ENCODE data around the gene TPX2. TPM values are rescaled to one million over a fixed set of nuclear protein-coding genes. Genes with fewer than 3 reads are reported as not detected.

TPX2 gene
- polyA plus RNA-seq, 1 donor (not counting 4 experiments of a cell fraction or from before 2014, with no cell fraction given) = 31.5 TPM

GRCh38 chr20:31691646-31692275 is 47.3 kb upstream of the TPX2 start:
- H2AFZ ChIP-seq (ENCODE audit: control insufficient read depth, low read length) = no peak overlapping the region
- H4K20me1 ChIP-seq (ENCODE audit: control insufficient read depth, extremely low read depth, insufficient read depth, low read length) = no peaks in the 10 kb centered on the region
- no peak overlapping the region for H3K4me2 ChIP-seq (ENCODE audit: control insufficient read depth, extremely low read depth, insufficient read depth, low read depth, low read length)
- dilution Hi-C loops (cut with MboI; ENCODE audit: extremely low pct_ligation_motif_present, low sequenced_read_pairs) = no loop called here
- H3K27me3 ChIP-seq (ENCODE audit: control insufficient read depth, extremely low read depth, insufficient read depth, low read length) = no peaks in the 10 kb centered on the region
- H3K4me3 ChIP-seq (ENCODE audit: control insufficient read depth in 2 of 3, extremely low read depth in 1 of 3, insufficient read depth in 2 of 3, low read depth in 1 of 3, low read length in 3 of 3) = no peak overlapping the region
- H3K9ac ChIP-seq (ENCODE audit: control insufficient read depth, extremely low read depth, insufficient read depth, low read length) = no peak overlapping the region
- TF ChIP-seq CTCF (optimal IDR thresholded peaks at IDR 0.05 in 1 of 3, IDR thresholded peaks at IDR 0.05 in 1 of 3, conservative IDR thresholded peaks at IDR 0.05 in 1 of 3; ENCODE audit: extremely low read depth in 1 of 3, insufficient read depth in 2 of 3, low read length in 3 of 3) = no peak
- TF ChIP-seq EZH2 (IDR thresholded peaks at IDR 0.05; ENCODE audit: low read length) = no peak
- peaks cover 90% of the 10 kb centered on the region for H3K79me2 ChIP-seq (ENCODE audit: control insufficient read depth, insufficient read depth, low read length)
- H3K27ac ChIP-seq (ENCODE audit: control insufficient read depth, insufficient read depth, low read length) = no peak overlapping the region
- H3K36me3 ChIP-seq (ENCODE audit: control insufficient read depth in 2 of 2, extremely low read depth in 1 of 2, insufficient read depth in 2 of 2, low read length in 2 of 2) = peaks cover 13 to 38% of the 10 kb centered on the region in 2 experiments
- peaks cover 24% of the 10 kb centered on the region for H3K4me1 ChIP-seq (ENCODE audit: control insufficient read depth, extremely low read depth, insufficient read depth, low read length)
- DNase-seq (ENCODE audit: low read depth, low spot score) (no peak), FAIRE-seq (no peak)
- peaks cover 2% of the 10 kb centered on the region for H3K9me1 ChIP-seq (ENCODE audit: control insufficient read depth, extremely low read depth, insufficient read depth, low read length)
- no peaks in the 10 kb centered on the region for H3K9me3 ChIP-seq (ENCODE audit: control insufficient read depth, low read depth, low read length)

GRCh38 chr20:31693402-31693801 is 45.7 kb upstream of the TPX2 start:
- no peak overlapping the region for H3K9ac ChIP-seq (ENCODE audit: control insufficient read depth, extremely low read depth, insufficient read depth, low read length)
- H3K27ac ChIP-seq (ENCODE audit: control insufficient read depth, insufficient read depth, low read length) = no peak overlapping the region
- no peak overlapping the region for H2AFZ ChIP-seq (ENCODE audit: control insufficient read depth, low read length)
- no peak overlapping the region for H3K4me3 ChIP-seq (ENCODE audit: control insufficient read depth in 2 of 3, extremely low read depth in 1 of 3, insufficient read depth in 2 of 3, low read depth in 1 of 3, low read length in 3 of 3)
- peaks cover 12 to 34% of the 10 kb centered on the region in 2 experiments for H3K36me3 ChIP-seq (ENCODE audit: control insufficient read depth in 2 of 2, extremely low read depth in 1 of 2, insufficient read depth in 2 of 2, low read length in 2 of 2)
- H4K20me1 ChIP-seq (ENCODE audit: control insufficient read depth, extremely low read depth, insufficient read depth, low read length) = no peaks in the 10 kb centered on the region
- peaks cover 91% of the 10 kb centered on the region for H3K79me2 ChIP-seq (ENCODE audit: control insufficient read depth, insufficient read depth, low read length)
- peaks cover 28% of the 10 kb centered on the region for H3K4me1 ChIP-seq (ENCODE audit: control insufficient read depth, extremely low read depth, insufficient read depth, low read length)
- no peak overlapping the region for H3K4me2 ChIP-seq (ENCODE audit: control insufficient read depth, extremely low read depth, insufficient read depth, low read depth, low read length)
- no peaks in the 10 kb centered on the region for H3K9me3 ChIP-seq (ENCODE audit: control insufficient read depth, low read depth, low read length)
- TF ChIP-seq EZH2 (IDR thresholded peaks at IDR 0.05; ENCODE audit: low read length) = no peak
- TF ChIP-seq CTCF (optimal IDR thresholded peaks at IDR 0.05 in 1 of 3, IDR thresholded peaks at IDR 0.05 in 1 of 3, conservative IDR thresholded peaks at IDR 0.05 in 1 of 3; ENCODE audit: extremely low read depth in 1 of 3, insufficient read depth in 2 of 3, low read length in 3 of 3) = no peak
- DNase-seq (ENCODE audit: low read depth, low spot score) (no peak), FAIRE-seq (no peak)
- peaks cover 2% of the 10 kb centered on the region for H3K9me1 ChIP-seq (ENCODE audit: control insufficient read depth, extremely low read depth, insufficient read depth, low read length)
- dilution Hi-C loops (cut with MboI; ENCODE audit: extremely low pct_ligation_motif_present, low sequenced_read_pairs) = no loop called here
- no peaks in the 10 kb centered on the region for H3K27me3 ChIP-seq (ENCODE audit: control insufficient read depth, extremely low read depth, insufficient read depth, low read length)

Data from keratinocyte (primary cell).